ENCODE results near the gene KLHL40.
A peak's percentile ranks its signal among the peaks of the same experiment; 100 is the strongest.

Gene KLHL40

GRCh38 chr3:42723219-42723618 is 37.9 kb downstream of the KLHL40 start:
- no peak for DNase-seq (ENCODE audit: low read depth in 2 of 2)
- H3K4me3 ChIP-seq (replicated peaks in 1 of 2; ENCODE audit: low read depth in 2 of 2, low read length in 2 of 2): no peak overlapping the region
- no peak for TF ChIP-seq CTCF (IDR thresholded peaks at IDR 0.05; ENCODE audit: low read depth, low read length)

GRCh38 chr3:42725454-42725853 is 40.1 kb downstream of the KLHL40 start:
- no peak for TF ChIP-seq CTCF (IDR thresholded peaks at IDR 0.05; ENCODE audit: low read depth, low read length)
- no peak for DNase-seq (ENCODE audit: low read depth in 2 of 2)
- no peak overlapping the region for H3K4me3 ChIP-seq (replicated peaks in 1 of 2; ENCODE audit: low read depth in 2 of 2, low read length in 2 of 2)

- no peak overlapping the region for H3K4me3 ChIP-seq (replicated peaks in 1 of 2; ENCODE audit: low read depth in 2 of 2, low read length in 2 of 2)
- TF ChIP-seq CTCF (IDR thresholded peaks at IDR 0.05; ENCODE audit: low read depth, low read length): no peak
- no peak for DNase-seq (ENCODE audit: low read depth in 2 of 2)
These were observed 42.7 kb downstream of the KLHL40 start for GRCh38 chr3:42728056-42728455.

GRCh38 chr3:42728668-42729364 is 43.5 kb downstream of the KLHL40 start:
- DNase-seq (ENCODE audit: low read depth in 2 of 2): no peak
- H3K4me3 ChIP-seq (replicated peaks in 1 of 2; ENCODE audit: low read depth in 2 of 2, low read length in 2 of 2): no peak overlapping the region
- no peak for TF ChIP-seq CTCF (IDR thresholded peaks at IDR 0.05; ENCODE audit: low read depth, low read length)

- DNase-seq (ENCODE audit: low read depth in 2 of 2): peak in 1 of 2 donors; percentile 45
- no peak overlapping the region for H3K4me3 ChIP-seq (replicated peaks in 1 of 2; ENCODE audit: low read depth in 2 of 2, low read length in 2 of 2)
- TF ChIP-seq CTCF (IDR thresholded peaks at IDR 0.05; ENCODE audit: low read depth, low read length): no peak
These were observed 44.2 kb downstream of the KLHL40 start for GRCh38 chr3:42729404-42730145.

- H3K4me3 ChIP-seq (replicated peaks in 1 of 2; ENCODE audit: low read depth in 2 of 2, low read length in 2 of 2): no peak overlapping the region
- no peak for DNase-seq (ENCODE audit: low read depth in 2 of 2)
- TF ChIP-seq CTCF (IDR thresholded peaks at IDR 0.05; ENCODE audit: low read depth, low read length): no peak
These were observed 45.0 kb downstream of the KLHL40 start for GRCh38 chr3:42730294-42730693.

Data from cardiac fibroblast (primary cell).